Medulla oblongata (tissue), 1 donor: Measurements from ENCODE around the gene C9orf85.
"Not testable (repeated sequence)": the region's sequence is repeated elsewhere in the genome, so short reads cannot be mapped to it uniquely, and the experiment has no call there.

ENCODE experiments used
- DNase-seq: peaks from one replicate; pipeline ENCODE4 v3.0.0-alpha.2; 2015; ENCODE audit errors: extremely low spot score

The C9orf85 gene

GRCh38 chr9:71941998-71942567 lies 30.6 kb downstream of the C9orf85 start:
- peak; percentile 21 for DNase-seq

GRCh38 chr9:71944754-71945375 lies 33.4 kb downstream of the C9orf85 start:
- DNase-seq, result peak; percentile 58

GRCh38 chr9:71954652-71955051 lies 43.2 kb downstream of the C9orf85 start:
- DNase-seq, result not testable (repeated sequence)

- DNase-seq, result no peak
Observed at GRCh38 chr9:71955300-71955915, 44.0 kb downstream of the C9orf85 start.

DNA sequence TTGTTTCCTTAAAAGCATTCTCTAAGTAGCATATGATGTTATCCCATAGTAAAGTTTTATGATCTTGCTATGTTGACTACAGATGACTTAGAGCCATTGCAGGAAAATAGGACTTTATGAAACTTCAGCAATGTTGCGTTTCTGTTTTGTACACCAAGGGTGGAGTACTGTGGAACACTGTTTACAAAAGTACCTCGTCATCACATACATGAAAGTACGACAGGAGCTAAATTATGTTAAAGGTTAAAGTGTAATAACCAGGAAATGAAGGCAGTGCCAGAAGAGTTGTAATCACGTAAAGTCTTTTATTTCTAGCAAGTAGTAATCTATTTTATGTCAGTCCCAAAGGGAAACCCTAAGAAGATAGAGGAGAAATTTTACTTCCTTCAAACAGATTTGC lies 50.9 kb downstream of the C9orf85 start:
- DNase-seq, result no peak

DNA sequence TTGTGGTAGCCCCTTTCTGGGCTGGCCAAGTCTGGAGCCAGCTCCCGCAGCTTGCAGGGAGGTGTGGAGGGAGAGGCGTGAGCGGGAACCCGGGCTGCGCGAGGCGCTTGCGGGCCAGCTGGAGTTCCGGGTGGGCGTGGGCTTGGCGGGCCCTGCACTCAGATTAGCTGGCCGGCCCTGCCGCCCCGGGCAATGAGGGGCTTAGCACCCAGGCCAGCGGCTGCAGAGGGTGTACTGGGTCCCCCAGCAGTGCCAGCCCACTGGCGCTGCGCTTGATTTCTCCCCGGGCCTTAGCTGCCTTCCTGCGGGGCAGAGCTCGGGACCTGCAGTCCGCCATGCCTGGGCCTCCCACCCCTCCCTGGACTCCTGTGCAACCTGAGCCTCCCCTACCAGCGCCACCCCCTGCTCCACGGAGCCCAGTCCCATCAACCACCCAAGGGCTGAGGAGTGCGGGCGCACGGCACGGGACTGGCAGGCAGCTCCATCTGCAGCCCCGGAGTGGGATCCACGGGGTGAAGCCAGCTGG lies 52.1 kb downstream of the C9orf85 start:
- not testable (repeated sequence) for DNase-seq

- no peak for DNase-seq
Observed at GRCh38 chr9:71965403-71965802, 54.0 kb downstream of the C9orf85 start.

- DNase-seq, result no peak
Observed at GRCh38 chr9:71966601-71967000, 55.2 kb downstream of the C9orf85 start.

DNA sequence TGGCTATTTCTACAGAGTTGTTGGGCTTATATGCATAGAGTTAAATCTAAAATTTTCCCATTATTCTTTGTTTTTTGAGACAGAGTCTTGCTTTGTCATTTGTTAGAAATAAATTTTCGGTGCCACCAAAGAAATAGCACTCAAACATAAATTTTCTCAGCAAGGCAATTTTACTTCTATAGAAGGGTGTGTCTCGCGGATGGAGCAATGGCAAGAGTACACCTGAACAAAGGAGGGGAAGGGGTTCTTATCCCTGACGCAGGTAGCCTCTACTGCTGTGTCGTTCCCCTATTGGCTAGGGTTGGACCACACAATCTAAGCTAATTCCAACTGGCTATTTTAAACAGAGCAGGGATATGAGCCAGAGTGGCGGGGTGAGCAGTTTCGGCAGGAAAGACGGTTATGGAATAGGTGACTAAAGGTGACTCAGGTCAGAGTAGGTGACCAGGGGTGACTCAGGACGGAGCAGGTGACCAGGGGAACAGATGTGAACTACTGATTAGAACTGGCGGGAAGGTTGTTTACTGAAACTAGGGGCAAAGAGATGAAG lies 57.2 kb downstream of the C9orf85 start:
- no peak for DNase-seq

DNA sequence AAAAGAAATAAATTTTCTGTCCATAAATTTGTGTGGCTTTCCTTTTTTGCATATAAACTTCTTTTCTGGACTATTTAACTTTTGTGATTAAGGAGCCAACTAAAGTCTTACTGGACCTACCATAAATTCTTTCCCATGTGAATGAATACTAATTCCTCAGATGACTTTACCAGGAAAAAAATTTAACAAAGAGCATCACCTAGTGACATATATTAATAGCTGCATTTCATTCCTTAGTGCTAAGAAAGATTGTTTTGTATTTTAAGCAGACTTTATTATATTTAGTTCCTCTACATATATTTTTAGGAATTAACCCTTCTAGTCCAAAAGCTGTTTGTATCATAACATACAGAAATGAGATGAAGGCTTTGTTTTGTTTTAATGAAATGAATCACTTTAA lies 64.4 kb downstream of the C9orf85 start:
- DNase-seq, result no peak

DNA sequence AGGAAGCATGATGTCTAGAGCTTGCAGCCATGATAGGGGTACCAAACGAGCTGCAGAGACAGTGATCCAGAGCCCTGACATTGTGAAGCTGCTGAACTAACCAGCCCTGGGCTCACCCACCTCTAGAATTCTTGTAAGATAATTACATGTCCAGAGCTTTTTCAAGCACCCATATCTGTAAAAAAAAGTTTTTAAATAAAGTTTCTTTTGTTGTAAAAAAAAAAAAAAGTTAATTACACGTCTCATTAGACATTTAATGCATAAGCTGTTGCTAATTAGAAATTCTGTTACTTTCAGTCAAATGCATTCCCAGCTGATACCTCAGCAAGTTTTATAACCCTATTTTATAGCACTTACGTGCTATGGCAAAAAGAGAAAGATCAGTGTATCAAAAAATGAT lies 65.6 kb downstream of the C9orf85 start:
- no peak for DNase-seq

- DNase-seq, result peak; percentile 22
Observed at GRCh38 chr9:71980266-71981190, 69.1 kb downstream of the C9orf85 start.

GRCh38 chr9:71981944-71982343 lies 70.5 kb downstream of the C9orf85 start:
- DNase-seq, result no peak

DNA sequence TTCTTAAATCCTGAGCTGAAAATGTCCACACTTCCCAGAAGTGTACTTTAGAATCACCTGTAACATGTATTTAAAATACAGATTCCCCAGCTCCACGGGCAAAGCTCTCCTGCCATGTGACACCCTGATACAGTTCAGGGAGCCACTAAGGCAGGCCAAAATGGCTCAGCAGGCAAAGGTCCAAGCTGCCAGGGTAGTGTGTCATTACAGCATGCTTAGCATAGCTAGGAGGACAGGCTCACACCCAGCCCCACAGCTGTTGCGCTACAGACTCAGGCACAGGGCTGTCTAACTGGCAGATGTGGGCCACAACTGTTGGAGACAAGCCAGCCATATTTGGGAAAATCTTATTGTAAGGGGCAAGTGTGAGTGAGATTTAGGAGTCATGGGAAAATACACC lies 73.0 kb downstream of the C9orf85 start:
- DNase-seq, result no peak

DNA sequence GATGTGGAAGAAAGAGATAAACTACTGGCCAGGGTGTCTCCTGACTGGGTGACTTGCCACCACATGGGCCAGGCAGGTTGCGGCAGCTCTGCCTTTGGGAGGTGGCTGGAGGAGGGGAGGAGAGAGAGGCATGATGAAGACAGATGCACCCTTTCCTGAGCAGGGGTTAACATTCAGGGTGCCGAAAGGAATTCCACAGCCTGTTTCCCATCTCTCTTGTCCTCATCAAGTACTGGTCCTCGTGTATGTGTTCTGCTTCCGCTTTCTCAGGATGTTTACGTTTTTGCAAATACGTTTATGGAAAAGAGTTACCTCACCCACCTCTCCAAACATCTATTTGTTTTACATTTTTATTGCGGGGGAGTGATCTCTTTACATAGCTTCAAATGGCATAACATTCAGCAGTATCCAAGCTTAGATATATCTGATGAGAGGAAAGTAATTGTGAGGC lies 73.4 kb downstream of the C9orf85 start:
- DNase-seq, result no peak

- no peak for DNase-seq
Observed at GRCh38 chr9:71985297-71985911, 74.0 kb downstream of the C9orf85 start.

DNA sequence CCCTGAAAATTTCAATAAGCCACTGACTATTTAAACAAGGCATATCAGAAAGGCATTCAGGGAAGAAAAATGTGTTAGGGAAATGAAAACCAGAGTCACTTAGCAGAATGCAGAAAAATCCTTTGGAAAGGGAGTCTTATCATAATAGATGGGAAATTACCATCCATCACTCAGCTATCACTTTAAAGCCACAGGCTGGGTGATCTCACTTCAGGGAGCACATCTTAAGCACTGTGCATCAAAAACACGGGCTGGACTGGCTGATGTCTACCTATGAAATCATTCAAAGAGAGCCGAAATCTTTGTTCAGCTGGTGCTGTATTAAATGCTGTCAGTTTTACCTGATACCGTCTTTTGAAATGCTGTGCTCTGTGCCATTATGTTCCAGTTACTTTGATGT lies 75.5 kb downstream of the C9orf85 start:
- no peak for DNase-seq

GRCh38 chr9:71987471-71988371 lies 76.3 kb downstream of the C9orf85 start:
- no peak for DNase-seq

GRCh38 chr9:71990466-71990865 lies 79.0 kb downstream of the C9orf85 start:
- DNase-seq, result no peak

- DNase-seq, result no peak
Observed at GRCh38 chr9:72005451-72005850, 94.0 kb downstream of the C9orf85 start.
